ENCODE data around the gene PREPL. TPM values are rescaled to one million over a fixed set of nuclear protein-coding genes. Genes with fewer than 3 reads are reported as not detected.
"Not testable (repeated sequence)": the region's sequence is repeated elsewhere in the genome, so short reads cannot be mapped to it uniquely, and the experiment has no call there.

PREPL gene
- total and polyA plus RNA-seq, 7 donors, result 18.4 to 66.2 (median 46.0) TPM

- TF ChIP-seq, protein P1, sequence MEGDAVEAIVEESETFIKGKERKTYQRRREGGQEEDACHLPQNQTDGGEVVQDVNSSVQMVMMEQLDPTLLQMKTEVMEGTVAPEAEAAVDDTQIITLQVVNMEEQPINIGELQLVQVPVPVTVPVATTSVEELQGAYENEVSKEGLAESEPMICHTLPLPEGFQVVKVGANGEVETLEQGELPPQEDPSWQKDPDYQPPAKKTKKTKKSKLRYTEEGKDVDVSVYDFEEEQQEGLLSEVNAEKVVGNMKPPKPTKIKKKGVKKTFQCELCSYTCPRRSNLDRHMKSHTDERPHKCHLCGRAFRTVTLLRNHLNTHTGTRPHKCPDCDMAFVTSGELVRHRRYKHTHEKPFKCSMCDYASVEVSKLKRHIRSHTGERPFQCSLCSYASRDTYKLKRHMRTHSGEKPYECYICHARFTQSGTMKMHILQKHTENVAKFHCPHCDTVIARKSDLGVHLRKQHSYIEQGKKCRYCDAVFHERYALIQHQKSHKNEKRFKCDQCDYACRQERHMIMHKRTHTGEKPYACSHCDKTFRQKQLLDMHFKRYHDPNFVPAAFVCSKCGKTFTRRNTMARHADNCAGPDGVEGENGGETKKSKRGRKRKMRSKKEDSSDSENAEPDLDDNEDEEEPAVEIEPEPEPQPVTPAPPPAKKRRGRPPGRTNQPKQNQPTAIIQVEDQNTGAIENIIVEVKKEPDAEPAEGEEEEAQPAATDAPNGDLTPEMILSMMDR (IDR thresholded peaks at IDR 0.05), result no peak
- intact Hi-C loops (cut with DNase I), result loop anchor here (5.0 kb wide), 2 partner anchors 87 to 562 kb away; no protein-coding TSS in a partner anchor
- Histone ChIP-seq H3K27ac (no peak overlapping the region), H3K4me3 (no peak overlapping the region), H3K27me3 (ENCODE audit: insufficient read depth in 3 of 3, low read length in 2 of 3) (no peaks in the 10 kb centered on the region), H3K9me3 (no peaks in the 10 kb centered on the region), H3K36me3 (ENCODE audit: insufficient read depth in 1 of 2, low read depth in 1 of 2) (no peaks in the 10 kb centered on the region), H3K4me1 (no peaks in the 10 kb centered on the region)
- 95 to 98% (median 96%) methylated on average over 1 of the region's 1 CpG for WGBS, 3 donors
- DNase-seq, result no peak
- ATAC-seq, result no peak
These were observed 28.6 kb upstream of the PREPL start for GRCh38 chr2:44389895-44390294.

DNA sequence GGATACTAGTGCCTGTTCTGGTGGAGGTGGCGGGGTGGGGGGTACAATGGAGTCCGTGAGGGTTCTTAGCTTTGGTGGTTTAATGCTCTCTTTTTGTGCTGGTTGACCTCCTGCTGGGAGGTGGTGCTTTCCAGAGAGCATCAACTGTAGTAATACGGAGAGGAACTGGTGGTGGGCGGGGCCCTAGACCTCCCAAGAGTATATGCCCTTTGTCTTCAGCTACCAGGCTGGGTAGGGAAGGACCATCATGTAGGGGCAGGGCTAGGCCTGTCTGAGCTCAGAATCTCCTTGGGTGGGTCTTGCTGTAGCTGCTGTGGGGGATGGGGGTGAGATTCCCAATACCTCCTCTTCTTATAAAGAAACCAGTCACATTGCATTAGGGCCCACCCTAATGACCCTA is 27.6 kb upstream of the PREPL start:
- Histone ChIP-seq H3K27me3 (ENCODE audit: insufficient read depth in 3 of 3, low read length in 2 of 3) (no peaks in the 10 kb centered on the region), H3K9me3 (no peaks in the 10 kb centered on the region), H3K27ac (no peak overlapping the region), H3K4me1 (no peaks in the 10 kb centered on the region), H3K4me3 (no peak overlapping the region), H3K36me3 (ENCODE audit: insufficient read depth in 1 of 2, low read depth in 1 of 2) (no peaks in the 10 kb centered on the region)
- intact Hi-C loops (cut with DNase I), result no loop called here
- WGBS, 3 donors, result 59 to 71% (median 61%) methylated on average over 4 of the region's 4 CpGs
- DNase-seq, result no peak
- TF ChIP-seq, protein P1 (IDR thresholded peaks at IDR 0.05), result no peak
- ATAC-seq, result no peak

DNA sequence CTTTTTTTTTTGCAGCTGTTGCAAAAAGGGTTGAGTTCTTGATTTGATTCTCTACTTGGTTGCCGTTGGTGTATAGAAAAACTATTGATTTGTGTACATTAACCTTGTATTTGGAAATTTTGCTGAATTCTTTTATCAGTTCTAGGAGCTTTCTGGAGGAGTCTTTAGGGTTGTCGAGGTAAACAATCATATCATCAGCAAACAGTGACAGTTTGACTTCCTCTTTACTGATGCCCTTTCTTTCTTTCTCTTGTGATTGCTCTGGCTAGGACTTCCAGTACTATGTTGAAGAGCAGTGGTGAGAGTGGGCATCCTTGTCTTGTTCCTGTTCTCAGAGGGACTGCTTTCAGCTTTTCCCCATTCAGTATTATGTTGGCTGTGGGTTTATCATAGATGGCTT is 23.9 kb upstream of the PREPL start:
- H3K4me3 ChIP-seq; intact Hi-C loops (cut with DNase I); H3K4me1 ChIP-seq; H3K27ac ChIP-seq; H3K36me3 ChIP-seq (ENCODE audit: insufficient read depth in 1 of 2, low read depth in 1 of 2); H3K9me3 ChIP-seq; H3K27me3 ChIP-seq (ENCODE audit: insufficient read depth in 3 of 3, low read length in 2 of 3); DNase-seq; ATAC-seq: not testable (repeated sequence)
- WGBS, 3 donors, result 83 to 87% (median 85%) methylated on average over 2 of the region's 2 CpGs

- WGBS, 3 donors, result 94 to 96% (median 94%) methylated on average over 2 of the region's 2 CpGs
- Histone ChIP-seq H3K27ac (no peak overlapping the region), H3K4me1 (no peaks in the 10 kb centered on the region), H3K9me3 (no peaks in the 10 kb centered on the region), H3K27me3 (ENCODE audit: insufficient read depth in 3 of 3, low read length in 2 of 3) (no peaks in the 10 kb centered on the region), H3K36me3 (ENCODE audit: insufficient read depth in 1 of 2, low read depth in 1 of 2) (peaks cover 0 to 6% of the 10 kb centered on the region in 2 donors), H3K4me3 (no peak overlapping the region)
- no peak for DNase-seq
- ATAC-seq, result no peak
- intact Hi-C loops (cut with DNase I), result no loop called here
- TF ChIP-seq, protein P1 (IDR thresholded peaks at IDR 0.05), result no peak
These were observed 16.2 kb upstream of the PREPL start for GRCh38 chr2:44377486-44377885.

GRCh38 chr2:44372246-44372645 is 11.0 kb upstream of the PREPL start:
- DNase-seq, result no peak
- Histone ChIP-seq H3K36me3 (ENCODE audit: insufficient read depth in 1 of 2, low read depth in 1 of 2) (peaks cover 0 to 6% of the 10 kb centered on the region in 2 donors), H3K4me3 (no peak overlapping the region), H3K27me3 (ENCODE audit: insufficient read depth in 3 of 3, low read length in 2 of 3) (no peaks in the 10 kb centered on the region), H3K9me3 (no peaks in the 10 kb centered on the region), H3K27ac (no peak overlapping the region), H3K4me1 (no peaks in the 10 kb centered on the region)
- ATAC-seq, result no peak
- 84 to 89% (median 88%) methylated on average over 3 of the region's 3 CpGs for WGBS, 3 donors
- TF ChIP-seq, protein P1 (IDR thresholded peaks at IDR 0.05), result no peak
- intact Hi-C loops (cut with DNase I), result no loop called here

All from psoas muscle (tissue), 8 donors.